AG09309 (cell line): ENCODE measurements around the gene EMC6.

Experiments used
- DNase-seq: peaks from one replicate; pipeline ENCODE4 v3.0.0-alpha.2; 2010; ENCODE audit warnings: low read depth
- H3K4me3 ChIP-seq: 2 replicates; pipeline ENCODE4 v1.5.1; 2011; ENCODE audit warnings: mild to moderate bottlenecking, low read depth, low read length, moderate library complexity; ENCODE audit not compliant: control insufficient read depth
- TF ChIP-seq, protein P1 (sequence below): IDR thresholded peaks from 2 replicates; pipeline ENCODE4 v1.5.1; 2011; ENCODE audit warnings: mild to moderate bottlenecking, low read depth, low read length, inconsistent platforms; ENCODE audit not compliant: insufficient read depth, control insufficient read depth; ENCODE audit errors: missing control alignments

Gene EMC6

DNA sequence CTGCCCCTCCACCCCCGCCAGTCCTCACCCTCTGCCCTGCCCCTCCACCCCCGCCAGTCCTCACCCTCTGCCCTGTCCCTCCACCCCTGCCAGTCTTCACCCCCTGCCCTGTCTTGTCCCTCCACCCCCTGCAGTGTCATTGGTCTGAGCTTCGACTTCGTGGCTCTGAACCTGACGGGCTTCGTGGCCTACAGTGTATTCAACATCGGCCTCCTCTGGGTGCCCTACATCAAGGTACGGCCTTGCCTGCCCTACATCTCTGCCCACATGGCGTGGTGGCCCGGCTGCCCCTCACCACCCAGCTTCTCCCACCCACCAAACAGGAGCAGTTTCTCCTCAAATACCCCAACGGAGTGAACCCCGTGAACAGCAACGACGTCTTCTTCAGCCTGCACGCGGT, 12.3 kb upstream of the EMC6 start:
- no peak for DNase-seq
- TF ChIP-seq, protein P1, sequence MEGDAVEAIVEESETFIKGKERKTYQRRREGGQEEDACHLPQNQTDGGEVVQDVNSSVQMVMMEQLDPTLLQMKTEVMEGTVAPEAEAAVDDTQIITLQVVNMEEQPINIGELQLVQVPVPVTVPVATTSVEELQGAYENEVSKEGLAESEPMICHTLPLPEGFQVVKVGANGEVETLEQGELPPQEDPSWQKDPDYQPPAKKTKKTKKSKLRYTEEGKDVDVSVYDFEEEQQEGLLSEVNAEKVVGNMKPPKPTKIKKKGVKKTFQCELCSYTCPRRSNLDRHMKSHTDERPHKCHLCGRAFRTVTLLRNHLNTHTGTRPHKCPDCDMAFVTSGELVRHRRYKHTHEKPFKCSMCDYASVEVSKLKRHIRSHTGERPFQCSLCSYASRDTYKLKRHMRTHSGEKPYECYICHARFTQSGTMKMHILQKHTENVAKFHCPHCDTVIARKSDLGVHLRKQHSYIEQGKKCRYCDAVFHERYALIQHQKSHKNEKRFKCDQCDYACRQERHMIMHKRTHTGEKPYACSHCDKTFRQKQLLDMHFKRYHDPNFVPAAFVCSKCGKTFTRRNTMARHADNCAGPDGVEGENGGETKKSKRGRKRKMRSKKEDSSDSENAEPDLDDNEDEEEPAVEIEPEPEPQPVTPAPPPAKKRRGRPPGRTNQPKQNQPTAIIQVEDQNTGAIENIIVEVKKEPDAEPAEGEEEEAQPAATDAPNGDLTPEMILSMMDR = no peak
- no peak overlapping the region for H3K4me3 ChIP-seq

DNA sequence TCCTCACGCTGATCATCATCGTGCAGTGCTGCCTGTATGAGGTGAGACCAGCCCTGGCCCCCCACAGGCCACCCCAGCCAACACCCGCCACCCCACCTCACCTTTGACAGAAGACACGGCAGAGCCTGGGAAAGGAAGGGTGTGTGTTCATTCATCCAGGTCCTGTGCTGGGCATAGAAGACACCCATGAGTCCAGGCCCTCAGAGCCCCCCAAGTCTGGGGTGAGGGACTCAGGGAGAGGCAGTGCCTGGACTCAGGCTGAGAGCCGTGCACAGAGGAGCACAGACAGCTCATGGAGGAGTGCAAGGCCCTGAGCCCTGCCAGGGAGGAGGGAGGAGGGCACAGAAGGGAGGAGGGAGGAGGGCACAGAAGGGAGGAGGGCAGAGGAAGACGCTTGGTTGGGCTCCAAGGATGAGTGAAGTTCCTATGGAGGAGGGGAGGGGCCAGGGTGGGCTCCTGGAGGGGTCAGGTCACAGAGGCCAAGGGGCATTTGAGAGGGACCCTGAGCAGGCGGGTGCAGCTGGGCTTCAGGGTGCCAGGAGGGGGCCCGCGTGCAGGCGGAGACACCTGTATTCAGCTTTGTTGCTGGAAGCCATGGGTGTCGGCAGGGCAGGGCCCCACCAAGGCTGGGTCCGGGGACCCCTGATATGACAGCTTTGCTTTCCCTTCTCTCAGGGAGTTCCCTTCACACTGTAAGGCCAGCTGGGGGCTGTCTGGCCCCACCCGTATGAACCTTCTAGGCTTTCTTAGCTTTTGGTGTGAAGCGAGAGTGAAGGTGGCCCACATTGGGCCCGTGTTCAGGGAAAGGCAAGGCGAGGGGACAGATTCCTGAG, 11.6 kb upstream of the EMC6 start:
- H3K4me3 ChIP-seq = no peak overlapping the region
- TF ChIP-seq, protein P1 = no peak

DNA sequence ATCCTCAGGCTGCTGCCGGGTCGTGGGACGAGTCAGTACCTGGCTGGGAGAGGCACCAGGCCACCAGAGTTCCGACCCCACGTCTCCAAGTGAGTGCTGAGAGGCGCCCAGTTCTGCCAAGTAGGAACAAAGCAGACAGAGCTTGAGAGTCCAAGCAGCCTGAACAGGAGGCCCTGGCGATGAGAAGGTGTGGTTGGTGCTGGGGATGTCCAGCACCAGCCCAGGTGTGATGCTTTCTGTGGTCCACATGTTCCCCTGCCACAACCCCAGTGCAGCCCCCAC, 11.1 kb upstream of the EMC6 start:
- TF ChIP-seq, protein P1 = no peak

More for the DNA sequence above, 11.6 kb upstream of the EMC6 start:
- no peak for DNase-seq

DNA sequence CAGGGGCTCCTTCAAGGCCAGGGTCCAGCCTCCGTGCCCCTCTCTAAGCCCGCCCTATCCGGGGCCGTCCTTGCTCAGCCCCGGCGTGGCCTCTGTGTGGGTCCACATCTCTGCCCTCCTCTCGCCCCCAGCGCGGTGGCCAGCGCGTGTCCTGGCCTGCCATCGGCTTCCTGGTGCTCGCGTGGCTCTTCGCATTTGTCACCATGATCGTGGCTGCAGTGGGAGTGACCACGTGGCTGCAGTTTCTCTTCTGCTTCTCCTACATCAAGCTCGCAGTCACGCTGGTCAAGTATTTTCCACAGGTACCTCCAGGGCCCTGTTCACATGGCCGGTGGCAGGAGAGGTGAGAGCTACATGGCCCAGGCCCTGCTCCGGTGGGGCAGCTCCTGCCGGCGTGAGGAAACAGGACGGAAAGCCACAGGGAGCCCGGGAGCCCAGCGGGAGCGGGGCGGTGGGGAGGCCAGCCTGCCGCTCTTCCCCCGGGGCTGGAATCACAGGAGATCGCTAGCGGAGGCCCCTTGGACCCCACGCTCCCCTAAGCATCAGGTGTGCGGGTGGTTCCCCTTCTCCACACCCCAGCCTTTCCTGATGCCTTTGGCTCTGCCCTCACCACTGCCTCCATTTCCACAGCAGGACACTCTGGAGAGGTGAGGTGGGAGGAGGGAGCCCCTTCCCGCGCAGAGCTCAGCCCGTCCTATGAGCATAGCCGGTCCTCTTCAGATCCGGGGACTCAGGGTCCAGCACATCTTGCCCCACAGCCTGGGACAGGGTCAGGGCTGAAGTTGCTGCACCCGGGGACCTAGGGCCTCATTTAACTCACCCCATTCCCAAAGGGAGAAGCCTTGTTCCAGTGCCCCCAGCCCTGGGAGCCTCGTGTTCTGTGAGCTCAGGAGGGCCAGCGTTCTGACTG, 10.5 kb upstream of the EMC6 start:
- DNase-seq = no peak
- no peak overlapping the region for H3K4me3 ChIP-seq
- TF ChIP-seq, protein P1 = no peak

More for the DNA sequence above, 11.1 kb upstream of the EMC6 start:
- no peak overlapping the region for H3K4me3 ChIP-seq
- no peak for DNase-seq

DNA sequence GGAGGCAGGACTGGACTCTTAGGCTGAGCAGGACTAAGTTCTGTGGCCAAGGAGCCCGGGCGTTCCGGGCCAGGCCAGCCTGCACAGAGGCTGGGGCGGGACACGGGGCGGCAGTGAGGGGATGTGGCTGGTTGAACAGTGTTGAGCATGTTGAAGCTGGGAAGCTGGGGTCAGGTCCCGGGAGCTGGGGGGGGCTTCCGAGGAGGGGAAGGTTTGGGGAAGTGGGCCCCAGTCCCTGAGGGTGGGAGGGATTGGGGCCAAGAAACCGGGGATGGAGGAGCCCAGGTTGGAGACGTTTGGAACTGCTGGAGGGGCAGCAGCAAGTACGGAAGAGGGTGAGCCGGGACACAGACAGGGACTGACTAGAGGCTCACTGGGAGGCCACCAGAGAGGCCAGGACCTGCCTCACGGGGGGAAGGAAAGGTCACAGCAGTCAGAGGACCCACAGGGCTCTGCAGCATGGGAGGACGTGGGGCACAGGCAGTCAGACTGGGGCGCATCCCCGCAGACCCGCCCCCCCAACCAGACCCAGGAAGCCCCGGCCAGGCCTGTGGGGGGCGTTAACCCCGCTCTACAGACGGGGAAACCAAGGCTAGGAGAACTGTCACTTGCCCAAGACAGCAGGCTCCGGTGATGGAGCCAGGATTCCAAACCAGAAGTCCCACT, 9.7 kb upstream of the EMC6 start:
- no peak overlapping the region for H3K4me3 ChIP-seq
- no peak for DNase-seq
- TF ChIP-seq, protein P1 = no peak

DNA sequence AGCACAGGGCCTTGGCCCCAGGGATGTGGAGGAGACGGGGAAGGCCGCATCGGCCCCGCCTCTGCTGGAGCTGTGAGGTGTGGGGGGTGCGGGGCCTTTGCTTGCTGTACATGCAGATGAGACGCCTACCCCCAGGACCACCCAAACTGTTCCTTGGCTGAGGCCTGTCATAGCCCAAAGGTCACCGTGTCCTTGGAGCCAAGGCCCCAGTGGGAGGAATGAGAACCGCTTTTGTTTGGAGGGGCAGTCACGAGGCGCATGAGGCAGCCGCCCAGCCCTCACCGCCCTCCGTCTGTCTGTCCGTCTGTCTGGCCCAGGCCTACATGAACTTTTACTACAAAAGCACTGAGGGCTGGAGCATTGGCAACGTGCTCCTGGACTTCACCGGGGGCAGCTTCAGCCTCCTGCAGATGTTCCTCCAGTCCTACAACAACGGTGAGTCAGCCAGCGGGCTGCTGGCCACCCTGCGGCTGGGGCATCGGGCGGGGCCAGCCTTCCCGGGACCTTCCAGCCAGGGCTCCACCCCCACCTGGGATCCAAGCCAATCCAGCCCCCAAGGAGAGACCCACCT, 9.0 kb upstream of the EMC6 start:
- no peak overlapping the region for H3K4me3 ChIP-seq
- DNase-seq = peak; percentile 61
- TF ChIP-seq, protein P1 = peak; percentile 34
